GM12801 (cell line): ENCODE data around the gene FAM135A.

Source experiments
- CTCF ChIP-seq: IDR thresholded peaks from one replicate; pipeline ENCODE4 v1.5.1; 2011; ENCODE audit warnings: control low read depth; ENCODE audit not compliant: insufficient read length; ENCODE audit errors: extremely low read depth

FAM135A gene

GRCh38 chr6:70413992-70414494, 735 bp downstream of the FAM135A start:
- TF ChIP-seq CTCF: no peak

GRCh38 chr6:70414813-70415212, 1.5 kb downstream of the FAM135A start:
- no peak for TF ChIP-seq CTCF

GRCh38 chr6:70415247-70415646, 1.9 kb downstream of the FAM135A start:
- TF ChIP-seq CTCF: no peak

GRCh38 chr6:70415660-70416059, 2.4 kb downstream of the FAM135A start:
- no peak for TF ChIP-seq CTCF

- no peak for TF ChIP-seq CTCF
Observed at GRCh38 chr6:70421509-70421908, 8.2 kb downstream of the FAM135A start.

- TF ChIP-seq CTCF: no peak
Observed at GRCh38 chr6:70423189-70424134, 10.2 kb downstream of the FAM135A start.

- no peak for TF ChIP-seq CTCF
Observed at GRCh38 chr6:70424291-70424690, 11.0 kb downstream of the FAM135A start.
